GM18907 (cell line): ENCODE measurements around the gene VPS33B.

Experiments used
- ATAC-seq: cut with Tn5 transposase; IDR thresholded peaks from one replicate; pipeline ENCODE4 v1.9.1; 2021; ENCODE audit warnings: mild to moderate bottlenecking, moderate library complexity; ENCODE audit not compliant: unreplicated experiment

The VPS33B gene

DNA sequence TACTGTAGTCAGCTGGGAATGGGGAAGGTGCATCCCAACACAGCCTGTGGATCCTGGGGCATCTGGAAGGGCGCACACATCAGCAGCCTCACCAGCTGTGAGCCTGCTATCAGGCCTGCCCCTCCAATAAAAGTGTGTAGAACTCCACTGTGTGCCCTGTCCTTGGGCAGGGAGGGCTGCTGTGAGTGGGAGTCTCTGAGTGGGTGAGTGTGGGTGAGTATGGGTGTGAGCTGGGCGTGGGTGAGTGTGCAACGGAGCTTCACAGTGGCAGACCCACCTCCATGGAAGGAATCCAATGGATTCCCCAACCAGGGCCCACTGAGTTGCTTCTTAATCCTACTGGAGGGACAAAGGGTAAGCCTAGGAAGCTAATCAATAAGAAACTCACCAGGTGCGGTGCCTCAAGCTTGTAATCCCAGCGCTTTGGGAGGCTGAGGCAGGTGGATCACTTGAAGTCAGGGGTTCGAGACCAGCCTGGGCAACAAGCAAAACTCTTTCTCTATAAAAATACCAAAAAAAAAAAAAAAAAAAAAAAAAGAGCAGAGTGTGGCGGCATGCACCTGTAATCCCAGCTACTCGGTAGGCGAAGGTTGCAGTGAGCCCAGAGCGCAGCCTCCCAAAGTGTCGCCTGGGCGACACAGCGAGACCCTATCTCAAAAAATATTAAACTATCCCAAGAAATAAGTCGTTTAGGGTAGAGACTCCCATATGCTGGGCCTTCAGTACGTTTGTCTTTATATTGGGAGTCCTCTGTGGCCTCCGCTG, 68.3 kb downstream of the VPS33B start:
- no peak for ATAC-seq

DNA sequence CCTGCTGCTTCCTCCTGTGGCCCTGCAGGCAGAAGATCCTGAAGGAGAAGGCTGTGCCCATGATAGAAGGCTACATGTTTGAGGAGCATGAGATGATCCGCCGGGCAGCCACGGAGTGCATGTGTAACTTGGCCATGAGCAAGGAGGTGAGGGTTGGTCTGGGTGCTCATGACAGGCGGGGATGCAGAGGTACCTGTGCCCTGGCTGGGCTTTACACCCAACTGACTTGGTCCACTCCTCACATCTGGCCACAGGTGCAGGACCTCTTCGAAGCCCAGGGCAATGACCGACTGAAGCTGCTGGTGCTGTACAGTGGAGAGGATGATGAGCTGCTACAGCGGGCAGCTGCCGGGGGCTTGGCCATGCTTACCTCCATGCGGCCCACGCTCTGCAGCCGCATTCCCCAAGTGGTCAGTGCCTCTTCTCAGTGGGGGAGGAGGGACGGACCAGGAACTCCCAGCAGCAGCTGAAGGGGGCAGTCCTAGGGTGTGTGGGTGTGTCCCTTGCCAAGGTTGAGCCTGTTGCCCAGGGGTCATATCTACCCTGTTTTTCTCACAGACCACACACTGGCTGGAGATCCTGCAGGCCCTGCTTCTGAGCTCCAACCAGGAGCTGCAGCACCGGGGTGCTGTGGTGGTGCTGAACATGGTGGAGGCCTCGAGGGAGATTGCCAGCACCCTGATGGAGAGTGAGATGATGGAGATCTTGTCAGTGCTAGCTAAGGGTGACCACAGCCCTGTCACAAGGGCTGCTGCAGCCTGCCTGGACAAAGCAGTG, 69.3 kb downstream of the VPS33B start:
- ATAC-seq, result no peak

DNA sequence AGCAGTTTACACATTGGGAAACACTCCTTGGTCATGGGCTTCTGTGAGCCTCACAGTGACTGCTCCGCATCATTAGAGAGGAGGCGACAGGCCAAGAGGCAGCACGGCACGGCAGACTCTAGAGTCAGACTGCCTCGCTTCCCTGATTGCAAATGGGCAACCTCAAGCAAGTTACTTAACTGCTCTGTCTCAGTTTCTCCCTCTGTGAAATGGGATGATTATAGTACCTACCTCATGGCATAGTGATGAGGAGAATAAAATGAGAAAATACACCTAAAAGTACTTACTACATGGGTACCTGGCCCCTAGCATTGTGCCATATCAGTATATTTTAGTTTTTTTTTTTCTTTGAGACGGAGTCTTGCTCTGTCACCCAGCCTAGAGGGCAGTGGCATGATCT, 71.7 kb downstream of the VPS33B start:
- no peak for ATAC-seq

DNA sequence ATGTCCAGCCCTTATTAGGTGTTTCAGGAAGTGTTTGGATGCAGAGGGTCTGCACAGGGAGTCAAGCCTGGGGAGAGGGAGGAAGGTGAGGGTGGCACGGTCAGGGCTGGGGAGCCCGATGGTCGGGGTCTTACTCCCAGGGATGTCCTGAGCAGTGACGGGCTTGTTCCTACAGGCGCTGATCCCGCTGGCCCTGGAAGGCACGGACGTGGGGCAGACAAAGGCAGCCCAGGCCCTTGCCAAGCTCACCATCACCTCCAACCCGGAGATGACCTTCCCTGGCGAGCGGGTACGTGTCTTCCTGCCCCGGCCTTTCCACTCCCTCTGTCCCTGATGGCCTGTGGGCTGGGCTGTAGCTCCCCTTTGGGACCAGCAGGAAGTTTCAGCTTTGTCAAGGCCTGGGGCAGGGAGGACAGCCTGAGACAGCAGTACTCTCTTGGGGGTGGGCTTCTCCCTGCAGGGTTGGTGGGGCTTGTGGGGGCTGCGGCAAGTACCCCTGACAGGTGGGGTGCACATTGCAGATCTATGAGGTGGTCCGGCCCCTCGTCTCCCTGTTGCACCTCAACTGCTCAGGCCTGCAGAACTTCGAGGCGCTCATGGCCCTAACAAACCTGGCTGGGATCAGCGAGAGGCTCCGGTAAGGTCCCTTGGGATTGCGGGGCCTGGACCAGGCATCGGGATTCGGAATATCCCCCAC, 72.3 kb downstream of the VPS33B start:
- ATAC-seq, result no peak
